Measurements from ENCODE around the gene OR4B1. TPM values are rescaled to one million over a fixed set of nuclear protein-coding genes. Genes with fewer than 3 reads are reported as not detected.

The OR4B1 gene
- total and polyA plus RNA-seq, 7 experiments from 2014 or later: not detected

- peaks cover 0 to 4% (median 0%) of the 10 kb centered on the region in 7 donors for H3K4me1 Mint-ChIP-seq
- peaks cover 2 to 44% (median 33%) of the 10 kb centered on the region in 5 donors for H3K27me3 Mint-ChIP-seq
- DNase-seq: no peak
- Histone ChIP-seq H3K36me3 (ENCODE audit: control insufficient read depth in 2 of 3, insufficient read depth in 3 of 3, low read length in 3 of 3) (no peaks in the 10 kb centered on the region), H3K27ac (ENCODE audit: low read depth, low read length) (no peak within 1 kb of the TSS), H3K4me3 (ENCODE audit: low read length) (no peak within 1 kb of the TSS), H3K4me1 (ENCODE audit: control insufficient read depth in 2 of 2, insufficient read depth in 2 of 2, low read length in 2 of 2) (no peaks in the 10 kb centered on the region), H3K27me3 (ENCODE audit: control insufficient read depth in 2 of 2, insufficient read depth in 2 of 2, low read length in 2 of 2) (no peaks in the 10 kb centered on the region), H3K9me3 (ENCODE audit: control insufficient read depth in 2 of 3, low read length in 3 of 3) (peaks cover 0 to 5% (median 4%) of the 10 kb centered on the region in 3 experiments)
- ChIA-PET POLR2A (no interaction called here), CTCF (no interaction called here)
- peaks cover 0 to 4% (median 0%) of the 10 kb centered on the region in 5 donors for H3K36me3 Mint-ChIP-seq
- no peak within 1 kb of the TSS for H3K4me3 Mint-ChIP-seq
- H3K27ac Mint-ChIP-seq: no peak within 1 kb of the TSS
- peaks cover 0 to 13% (median 7%) of the 10 kb centered on the region in 11 donors for H3K9me3 Mint-ChIP-seq
- no peak for ATAC-seq
- intact Hi-C loops (cut with micrococcal nuclease): no loop called here
These were observed 28.2 kb downstream of the OR4B1 start, which contains the start of gene OR4X2 for GRCh38 chr11:48244804-48245203. OR4X2 (plus strand) TSS chr11:48245104; CDS start chr11:48245104, 0 bp downstream.

DNA sequence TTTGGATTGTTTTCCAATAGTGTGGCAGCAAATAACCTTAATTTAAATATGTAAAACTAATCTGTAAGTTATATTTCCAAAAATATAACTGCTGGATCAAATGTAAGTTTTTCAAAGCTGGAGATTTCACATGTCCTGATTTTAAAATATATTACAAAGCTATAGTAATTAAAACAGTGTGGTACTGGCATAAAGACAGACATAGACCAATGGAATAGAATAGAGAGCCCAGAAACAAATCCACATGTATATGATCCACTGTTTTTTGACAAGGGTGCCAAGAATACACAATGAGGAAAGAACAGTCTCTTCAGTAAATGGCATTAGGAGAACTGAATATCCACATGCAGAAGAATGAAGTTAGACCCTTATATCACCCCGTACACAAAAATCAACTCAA is 32.3 kb downstream of the OR4B1 start:
- Histone ChIP-seq H3K4me1 (ENCODE audit: control insufficient read depth in 2 of 2, insufficient read depth in 2 of 2, low read length in 2 of 2) (no peaks in the 10 kb centered on the region), H3K27me3 (ENCODE audit: control insufficient read depth in 2 of 2, insufficient read depth in 2 of 2, low read length in 2 of 2) (no peaks in the 10 kb centered on the region), H3K9me3 (ENCODE audit: control insufficient read depth in 2 of 3, low read length in 3 of 3) (peaks cover 0 to 5% (median 4%) of the 10 kb centered on the region in 3 experiments), H3K4me3 (ENCODE audit: low read length) (no peak overlapping the region), H3K27ac (ENCODE audit: low read depth, low read length) (no peak overlapping the region), H3K36me3 (ENCODE audit: control insufficient read depth in 2 of 3, insufficient read depth in 3 of 3, low read length in 3 of 3) (no peaks in the 10 kb centered on the region)
- Mint-ChIP-seq H3K4me1 (no peaks in the 10 kb centered on the region), H3K4me3 (no peak overlapping the region), H3K27ac (no peak overlapping the region), H3K9me3 (peaks cover 1 to 17% (median 6%) of the 10 kb centered on the region in 11 donors), H3K27me3 (peaks cover 17 to 34% (median 31%) of the 10 kb centered on the region in 5 donors), H3K36me3 (peaks cover 0 to 4% (median 0%) of the 10 kb centered on the region in 5 donors)
- POLR2A ChIA-PET: no interaction called here
- ATAC-seq (no peak), DNase-seq (no peak)
- intact Hi-C loops (cut with micrococcal nuclease): no loop called here
- CTCF ChIA-PET: interaction anchor here (0.7 kb wide), 1 partner anchor 13 kb away, joined by 3 read pairs; no protein-coding TSS in a partner anchor

- Histone ChIP-seq H3K4me1 (ENCODE audit: control insufficient read depth in 2 of 2, insufficient read depth in 2 of 2, low read length in 2 of 2) (no peaks in the 10 kb centered on the region), H3K36me3 (ENCODE audit: control insufficient read depth in 2 of 3, insufficient read depth in 3 of 3, low read length in 3 of 3) (no peaks in the 10 kb centered on the region), H3K27ac (ENCODE audit: low read depth, low read length) (no peak overlapping the region), H3K4me3 (ENCODE audit: low read length) (no peak overlapping the region), H3K9me3 (ENCODE audit: control insufficient read depth in 2 of 3, low read length in 3 of 3) (no peaks in the 10 kb centered on the region), H3K27me3 (ENCODE audit: control insufficient read depth in 2 of 2, insufficient read depth in 2 of 2, low read length in 2 of 2) (no peaks in the 10 kb centered on the region)
- CTCF ChIA-PET: no interaction called here
- POLR2A ChIA-PET: no interaction called here
- peaks cover 0 to 2% (median 0%) of the 10 kb centered on the region in 5 donors for H3K36me3 Mint-ChIP-seq
- H3K4me1 Mint-ChIP-seq: peaks cover 0 to 8% (median 0%) of the 10 kb centered on the region in 7 donors
- DNase-seq (no peak), ATAC-seq (no peak)
- intact Hi-C loops (cut with micrococcal nuclease): no loop called here
- H3K27me3 Mint-ChIP-seq: peaks cover 3 to 20% (median 16%) of the 10 kb centered on the region in 5 donors
- H3K27ac Mint-ChIP-seq: no peak overlapping the region
- peaks cover 0 to 10% (median 3%) of the 10 kb centered on the region in 11 donors for H3K9me3 Mint-ChIP-seq
- H3K4me3 Mint-ChIP-seq: no peak overlapping the region
These were observed 45.0 kb downstream of the OR4B1 start for GRCh38 chr11:48261600-48261999.

DNA sequence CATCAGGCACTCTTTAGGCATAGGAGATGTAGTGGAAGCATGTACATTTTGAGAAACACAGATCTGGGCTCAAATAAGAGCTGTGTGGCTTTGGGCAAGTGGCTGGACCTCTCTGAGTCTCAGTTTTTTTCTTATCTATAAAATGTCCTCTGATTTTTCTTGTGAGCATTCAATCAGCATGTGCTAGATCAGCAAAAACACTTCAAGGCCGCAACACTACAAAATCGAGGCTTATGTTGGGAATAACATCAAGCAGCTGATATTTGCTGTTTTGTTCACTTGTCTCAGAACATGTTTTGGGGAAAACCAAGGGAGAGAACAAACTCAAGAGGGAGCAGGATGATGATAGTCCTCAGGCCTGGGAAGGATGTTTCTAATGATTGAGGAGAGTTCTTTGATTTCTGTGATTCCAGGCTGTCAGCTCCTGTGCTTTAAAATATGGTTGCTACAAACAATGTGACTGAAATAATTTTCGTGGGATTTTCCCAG is 46.9 kb downstream of the OR4B1 start, which contains the start of gene OR4X1:
OR4X1 (plus strand) TSS at position 439 of the 489 bp plus-strand sequence; CDS start at position 439, 0 bp downstream.
- no peak for ATAC-seq
- CTCF ChIA-PET: no interaction called here
- POLR2A ChIA-PET: no interaction called here
- Mint-ChIP-seq H3K36me3 (no peaks in the 10 kb centered on the region), H3K9me3 (peaks cover 0 to 10% (median 0%) of the 10 kb centered on the region in 11 donors), H3K27me3 (peaks cover 0 to 6% (median under 1%) of the 10 kb centered on the region in 5 donors), H3K4me1 (peaks cover 0 to 8% (median 0%) of the 10 kb centered on the region in 7 donors), H3K4me3 (no peak within 1 kb of the TSS), H3K27ac (peak within 1 kb of the TSS in 1 of 9 donors; percentile 5)
- H3K4me1 ChIP-seq (ENCODE audit: control insufficient read depth in 2 of 2, insufficient read depth in 2 of 2, low read length in 2 of 2): no peaks in the 10 kb centered on the region
- intact Hi-C loops (cut with micrococcal nuclease): no loop called here
- H3K9me3 ChIP-seq (ENCODE audit: control insufficient read depth in 2 of 3, low read length in 3 of 3): no peaks in the 10 kb centered on the region
- no peaks in the 10 kb centered on the region for H3K36me3 ChIP-seq (ENCODE audit: control insufficient read depth in 2 of 3, insufficient read depth in 3 of 3, low read length in 3 of 3)
- no peak within 1 kb of the TSS for H3K4me3 ChIP-seq (ENCODE audit: low read length)
- no peak for DNase-seq
- H3K27me3 ChIP-seq (ENCODE audit: control insufficient read depth in 2 of 2, insufficient read depth in 2 of 2, low read length in 2 of 2): no peaks in the 10 kb centered on the region
- no peak within 1 kb of the TSS for H3K27ac ChIP-seq (ENCODE audit: low read depth, low read length)

Other genes with a start within 250 kb of the OR4B1 start
- 10 to 100 TPM; 31.8 to 82.3 (median 53.9) TPM for gene PTPRJ, start 236.3 kb upstream of the OR4B1 start, total RNA-seq
- 10 to 100 TPM in 1 of 2 donors, 1 to 10 TPM in 1; 7.0 to 11.8 TPM for gene PTPRJ, start 236.3 kb upstream of the OR4B1 start, polyA plus RNA-seq
- not detected for gene OR4X2, start 28.3 kb downstream of the OR4B1 start, total RNA-seq
- gene OR4X2, start 28.3 kb downstream of the OR4B1 start, polyA plus RNA-seq: not detected
- not detected for gene OR4X1, start 47.1 kb downstream of the OR4B1 start, total RNA-seq
- not detected for gene OR4X1, start 47.1 kb downstream of the OR4B1 start, polyA plus RNA-seq
- not detected for gene OR4S1, start 89.4 kb downstream of the OR4B1 start, total RNA-seq
- not detected for gene OR4S1, start 89.4 kb downstream of the OR4B1 start, polyA plus RNA-seq
- not detected for gene OR4C3, start 108.1 kb downstream of the OR4B1 start, total RNA-seq
- gene OR4C3, start 108.1 kb downstream of the OR4B1 start, polyA plus RNA-seq: not detected
- not detected for gene OR4C5, start 149.7 kb downstream of the OR4B1 start, total RNA-seq
- not detected for gene OR4C5, start 149.7 kb downstream of the OR4B1 start, polyA plus RNA-seq